Mesenchymal stem cell (in vitro differentiated cells and primary cell): ENCODE data around the gene SPNS3.

Source experiments
- DNase-seq: peaks from one replicate; pipeline ENCODE4 v3.0.0-alpha.2; 2013
- H2AFZ ChIP-seq: one replicate; pipeline ENCODE4 v1.6.1; 2013; ENCODE audit warnings: low read depth, mild to moderate bottlenecking, control low read depth, inconsistent platforms, low read length, moderate library complexity
- H2AK5ac ChIP-seq: 2 replicates; pipeline ENCODE4 v1.6.1; 2013; ENCODE audit warnings: low read length, moderate library complexity, mild to moderate bottlenecking, inconsistent platforms; ENCODE audit not compliant: severe bottlenecking
- H2BK120ac ChIP-seq: one replicate; pipeline ENCODE4 v1.6.1; 2013; ENCODE audit warnings: low read depth, mild to moderate bottlenecking, inconsistent platforms, low read length, moderate library complexity
- H2BK12ac ChIP-seq, 2 experiments: one replicate each; pipeline ENCODE4 v1.6.1; 2013; ENCODE audit warnings: inconsistent platforms in 2 of 2, low read length in 2 of 2, mild to moderate bottlenecking in 2 of 2, moderate library complexity in 2 of 2, control low read depth in 1 of 2
- H2BK15ac ChIP-seq: one replicate; pipeline ENCODE4 v1.6.1; 2013; ENCODE audit warnings: mild to moderate bottlenecking, low read depth, inconsistent platforms; ENCODE audit not compliant: poor library complexity, severe bottlenecking
- H2BK5ac ChIP-seq: 2 replicates; pipeline ENCODE4 v1.6.1; 2013; ENCODE audit warnings: low read depth, mild to moderate bottlenecking, low read length, control low read depth, inconsistent platforms; ENCODE audit not compliant: poor library complexity, severe bottlenecking
- H3K14ac ChIP-seq, 2 experiments: one replicate each; pipeline ENCODE4 v1.6.1; 2013; ENCODE audit warnings: inconsistent platforms in 2 of 2, low read length in 2 of 2, control low read depth in 1 of 2, mild to moderate bottlenecking in 1 of 2, moderate library complexity in 1 of 2
- H3K18ac ChIP-seq, 2 experiments: one replicate each; pipeline ENCODE4 v1.6.1; 2013; ENCODE audit warnings: inconsistent platforms in 2 of 2, low read length in 2 of 2, control low read depth in 1 of 2, low read depth in 1 of 2, mild to moderate bottlenecking in 1 of 2
- H3K23ac ChIP-seq, 2 experiments: one replicate each; pipeline ENCODE4 v1.6.1; 2013; ENCODE audit warnings: inconsistent platforms in 2 of 2, low read length in 2 of 2, mild to moderate bottlenecking in 2 of 2, moderate library complexity in 2 of 2, control low read depth in 1 of 2
- H3K27ac ChIP-seq: 2 replicates; pipeline ENCODE4 v1.5.1; 2013; ENCODE audit warnings: mild to moderate bottlenecking, moderate library complexity, low read length, control low read depth, inconsistent platforms; ENCODE audit not compliant: poor library complexity, severe bottlenecking
- H3K27me3 ChIP-seq, 2 experiments: 2 replicates each; pipeline versions ENCODE4 v1.6.1 to v1.7.0; 2013; ENCODE audit warnings: low read length in 2 of 2, mild to moderate bottlenecking in 2 of 2, moderate library complexity in 2 of 2, control low read depth in 1 of 2, inconsistent platforms in 1 of 2; ENCODE audit not compliant: control insufficient read depth in 1 of 2, insufficient read depth in 1 of 2
- H3K36me3 ChIP-seq, 2 experiments: 2 replicates each; pipeline versions ENCODE4 v1.6.1 to v1.7.0; 2013; ENCODE audit warnings: low read length in 2 of 2, control low read depth in 1 of 2, inconsistent platforms in 1 of 2, low read depth in 1 of 2, mild to moderate bottlenecking in 1 of 2; ENCODE audit not compliant: insufficient read depth in 2 of 2, control insufficient read depth in 1 of 2
- H3K4ac ChIP-seq, 2 experiments: one replicate each; pipeline ENCODE4 v1.6.1; 2013; ENCODE audit warnings: inconsistent platforms in 2 of 2, low read length in 2 of 2, mild to moderate bottlenecking in 2 of 2, moderate library complexity in 2 of 2, control low read depth in 1 of 2, low read depth in 1 of 2
- H3K4me1 ChIP-seq: 2 replicates; pipeline ENCODE4 v1.6.1; 2013; ENCODE audit warnings: low read depth, low read length, control low read depth; ENCODE audit not compliant: control insufficient read depth, insufficient read depth
- H3K4me2 ChIP-seq: 2 replicates; pipeline ENCODE4 v1.6.1; 2013; ENCODE audit warnings: low read length, mild to moderate bottlenecking, inconsistent platforms; ENCODE audit not compliant: poor library complexity, severe bottlenecking
- H3K4me3 ChIP-seq, 2 experiments: 2 replicates each; pipeline versions ENCODE4 v1.5.1 to v1.7.0; 2013; ENCODE audit warnings: low read length in 2 of 2, mild to moderate bottlenecking in 2 of 2, control low read depth in 1 of 2, low read depth in 1 of 2; ENCODE audit not compliant: insufficient read depth in 1 of 2
- H3K79me1 ChIP-seq: replicated peaks from 2 replicates; pipeline ENCODE4 v1.6.1; 2013; ENCODE audit warnings: mild to moderate bottlenecking, control low read depth, low read length, inconsistent platforms; ENCODE audit not compliant: poor library complexity, severe bottlenecking
- H3K9ac ChIP-seq: 2 replicates; pipeline ENCODE4 v1.7.0; 2013; ENCODE audit warnings: mild to moderate bottlenecking, low read length, moderate library complexity
- H3K9me3 ChIP-seq: 2 replicates; pipeline ENCODE4 v1.7.0; 2013; ENCODE audit warnings: mild to moderate bottlenecking, low read length; ENCODE audit not compliant: control insufficient read depth
- H4K8ac ChIP-seq: one replicate; pipeline ENCODE4 v1.6.1; 2013; ENCODE audit warnings: inconsistent platforms, mild to moderate bottlenecking, low read length, moderate library complexity
- H4K91ac ChIP-seq: one replicate; pipeline ENCODE4 v1.6.1; 2013; ENCODE audit warnings: mild to moderate bottlenecking, low read length, inconsistent platforms
- whole genome bisulfite sequencing: methylation state at CpG from one replicate; pipeline ENCODE4 v1.1.7; 2013; ENCODE audit warnings: mixed read lengths; 5-methylcytosine and 5-hydroxymethylcytosine counted together

The SPNS3 gene

GRCh38 chr17:4475463-4475862 lies 41.7 kb downstream of the SPNS3 start:
- Histone ChIP-seq H4K91ac (no peak overlapping the region), H3K36me3 (no peaks in the 10 kb centered on the region), H3K4me1 (peaks cover 30% of the 10 kb centered on the region), H3K27ac (no peak overlapping the region), H3K18ac (no peak overlapping the region), H2BK5ac (no peak overlapping the region), H3K9ac (no peak overlapping the region), H2BK12ac (no peak overlapping the region), H3K9me3 (no peaks in the 10 kb centered on the region), H2AFZ (no peak overlapping the region), H4K8ac (no peak overlapping the region), H3K23ac (no peak overlapping the region), H2BK15ac (no peak overlapping the region), H3K4me3 (no peak overlapping the region), H3K27me3 (peaks cover 9 to 44% of the 10 kb centered on the region in 2 experiments), H3K14ac (no peak overlapping the region), H3K4me2 (no peak overlapping the region), H3K4ac (no peak overlapping the region), H2AK5ac (peak overlapping the region; percentile 14), H3K79me1 (no peaks in the 10 kb centered on the region), H2BK120ac (no peak overlapping the region)
- DNase-seq = no peak
- 76% methylated on average over 7 of the region's 7 CpGs for WGBS

GRCh38 chr17:4476017-4476416 lies 42.3 kb downstream of the SPNS3 start:
- DNase-seq = no peak
- Histone ChIP-seq H4K8ac (no peak overlapping the region), H2BK15ac (no peak overlapping the region), H3K4me3 (no peak overlapping the region), H3K18ac (no peak overlapping the region), H3K27ac (no peak overlapping the region), H2BK120ac (no peak overlapping the region), H4K91ac (no peak overlapping the region), H3K79me1 (no peaks in the 10 kb centered on the region), H3K4me1 (peaks cover 36% of the 10 kb centered on the region), H2BK5ac (no peak overlapping the region), H3K23ac (no peak overlapping the region), H3K9me3 (no peaks in the 10 kb centered on the region), H2AFZ (no peak overlapping the region), H2BK12ac (no peak overlapping the region), H3K27me3 (peaks cover 9 to 47% of the 10 kb centered on the region in 2 experiments), H3K9ac (no peak overlapping the region), H2AK5ac (peak overlapping the region; percentile 24), H3K4ac (no peak overlapping the region), H3K36me3 (no peaks in the 10 kb centered on the region), H3K14ac (no peak overlapping the region), H3K4me2 (no peak overlapping the region)
- 84% methylated on average over 14 of the region's 14 CpGs for WGBS

GRCh38 chr17:4476511-4477070 lies 42.9 kb downstream of the SPNS3 start:
- H3K36me3 ChIP-seq = no peaks in the 10 kb centered on the region
- H3K4ac ChIP-seq = no peak overlapping the region
- no peak overlapping the region for H3K18ac ChIP-seq
- peaks cover 41% of the 10 kb centered on the region for H3K4me1 ChIP-seq
- peaks cover 9 to 52% of the 10 kb centered on the region in 2 experiments for H3K27me3 ChIP-seq
- no peak overlapping the region for H2BK12ac ChIP-seq
- peak overlapping the region; percentile 24 for H2AK5ac ChIP-seq
- H3K79me1 ChIP-seq = no peaks in the 10 kb centered on the region
- 79% methylated on average over 19 of the region's 19 CpGs for WGBS
- no peak overlapping the region for H2BK120ac ChIP-seq
- no peak overlapping the region for H2BK15ac ChIP-seq
- H4K91ac ChIP-seq = no peak overlapping the region
- no peak overlapping the region for H2AFZ ChIP-seq
- H4K8ac ChIP-seq = no peak overlapping the region
- H2BK5ac ChIP-seq = no peak overlapping the region
- no peak overlapping the region for H3K9ac ChIP-seq
- H3K23ac ChIP-seq = no peak overlapping the region
- no peak overlapping the region for H3K27ac ChIP-seq
- no peak overlapping the region for H3K14ac ChIP-seq
- no peak overlapping the region for H3K4me3 ChIP-seq
- no peak for DNase-seq
- no peaks in the 10 kb centered on the region for H3K9me3 ChIP-seq
- H3K4me2 ChIP-seq = no peak overlapping the region

- Histone ChIP-seq H3K14ac (no peak overlapping the region), H3K27me3 (peaks cover 6 to 53% of the 10 kb centered on the region in 2 experiments), H2BK12ac (no peak overlapping the region), H3K18ac (no peak overlapping the region), H2BK15ac (no peak overlapping the region), H3K79me1 (no peaks in the 10 kb centered on the region), H3K23ac (no peak overlapping the region), H3K4ac (no peak overlapping the region), H2AK5ac (no peak overlapping the region), H3K9ac (no peak overlapping the region), H4K8ac (no peak overlapping the region), H3K9me3 (no peaks in the 10 kb centered on the region), H2AFZ (no peak overlapping the region), H3K4me1 (peaks cover 43% of the 10 kb centered on the region), H3K4me2 (no peak overlapping the region), H3K4me3 (no peak overlapping the region), H3K36me3 (no peaks in the 10 kb centered on the region), H2BK5ac (no peak overlapping the region), H2BK120ac (no peak overlapping the region), H4K91ac (no peak overlapping the region), H3K27ac (no peak overlapping the region)
- no peak for DNase-seq
- WGBS = 69% methylated on average over 10 of the region's 10 CpGs
These were observed 43.6 kb downstream of the SPNS3 start for GRCh38 chr17:4477255-4477791.
